Measurements from ENCODE around the gene CYREN. TPM values are rescaled to one million over a fixed set of nuclear protein-coding genes. Genes with fewer than 3 reads are reported as not detected.

The CYREN gene, protein sequence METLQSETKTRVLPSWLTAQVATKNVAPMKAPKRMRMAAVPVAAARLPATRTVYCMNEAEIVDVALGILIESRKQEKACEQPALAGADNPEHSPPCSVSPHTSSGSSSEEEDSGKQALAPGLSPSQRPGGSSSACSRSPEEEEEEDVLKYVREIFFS
- 25.1 and 32.4 TPM in 2 replicates for total RNA-seq

DNA sequence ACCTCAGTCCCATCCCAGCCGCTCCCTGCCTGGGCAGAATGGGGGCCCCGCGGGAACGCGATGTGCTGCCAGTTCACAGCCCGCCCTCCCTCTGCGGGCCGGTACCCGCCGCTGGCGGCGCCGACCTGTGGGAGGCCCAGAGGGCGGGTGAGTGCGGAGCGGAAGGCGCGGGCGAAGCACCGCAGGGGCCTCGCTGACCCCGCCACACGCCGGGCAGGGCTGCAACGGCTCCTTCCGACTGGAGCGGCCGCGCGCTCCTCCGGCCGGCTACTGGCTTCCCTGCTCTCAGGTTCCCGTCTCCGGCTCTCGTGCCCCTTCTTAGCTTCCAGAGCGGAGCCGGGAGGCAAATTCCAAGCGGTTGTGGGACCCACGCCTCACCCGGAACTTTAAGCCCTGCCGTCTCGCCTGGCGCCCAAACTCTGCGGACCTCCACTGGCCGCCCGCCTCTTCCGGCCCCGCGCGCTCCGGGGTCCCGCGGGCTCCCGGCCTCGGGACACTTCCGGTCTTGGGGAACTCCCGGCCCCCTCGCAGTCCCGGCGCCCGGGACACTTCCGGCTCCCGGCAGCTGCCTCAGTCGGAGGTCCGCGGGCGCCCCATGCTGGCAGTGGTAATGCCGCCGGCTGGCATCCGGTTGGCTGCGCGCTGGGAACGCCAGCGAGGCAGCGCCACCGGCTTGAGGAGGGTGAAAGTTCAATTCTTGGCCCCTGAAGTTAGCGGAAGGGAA, at the start of gene CYREN:
TSS of gene CYREN (minus strand) at position 434 of the 724 bp plus-strand sequence. CDS start 1,785 bp downstream, outside the sequence.

DNA sequence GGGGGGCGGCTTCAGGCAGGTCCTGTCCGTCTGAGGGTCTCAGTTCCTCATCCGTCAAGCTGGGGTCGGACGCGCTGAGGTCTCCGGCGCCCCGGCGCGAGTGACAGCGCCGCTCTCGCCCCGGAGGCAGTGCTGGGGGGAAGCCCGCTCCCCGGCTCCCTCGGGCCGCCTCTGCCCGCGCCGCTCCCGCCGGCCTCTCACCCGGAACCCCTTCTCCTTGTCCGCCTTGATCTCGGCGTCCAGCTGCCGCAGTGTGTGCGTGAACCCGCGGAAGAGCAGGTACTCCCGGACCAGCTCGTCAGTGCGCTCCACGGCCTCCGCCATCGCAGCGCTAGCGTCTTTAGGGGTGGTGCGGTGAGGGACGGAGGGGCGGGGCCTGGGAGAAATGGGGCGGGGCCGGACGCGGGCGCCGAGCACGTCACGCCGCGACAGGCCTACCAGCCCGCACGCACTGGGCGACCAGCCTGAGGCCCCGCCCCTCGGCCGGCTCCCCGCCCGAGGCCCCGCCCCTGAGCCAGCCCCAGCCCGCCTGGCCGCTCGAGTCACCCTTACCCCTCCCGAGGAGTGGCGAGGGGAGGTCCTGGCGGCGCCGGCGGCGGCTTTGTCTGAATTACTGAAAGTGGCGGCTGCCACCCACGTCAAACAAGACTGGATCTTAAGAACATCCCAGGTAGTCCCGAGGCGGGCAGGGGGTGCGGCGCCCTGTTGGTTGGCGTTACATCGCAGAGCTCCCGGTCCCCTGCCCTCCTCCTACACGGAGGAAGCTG, 40.9 kb upstream of the CYREN start, which contains the start of gene WDR91:
TSS of gene WDR91 (minus strand) at position 348 of the 767 bp plus-strand sequence. CDS start at position 324, 24 bp downstream.

DNA sequence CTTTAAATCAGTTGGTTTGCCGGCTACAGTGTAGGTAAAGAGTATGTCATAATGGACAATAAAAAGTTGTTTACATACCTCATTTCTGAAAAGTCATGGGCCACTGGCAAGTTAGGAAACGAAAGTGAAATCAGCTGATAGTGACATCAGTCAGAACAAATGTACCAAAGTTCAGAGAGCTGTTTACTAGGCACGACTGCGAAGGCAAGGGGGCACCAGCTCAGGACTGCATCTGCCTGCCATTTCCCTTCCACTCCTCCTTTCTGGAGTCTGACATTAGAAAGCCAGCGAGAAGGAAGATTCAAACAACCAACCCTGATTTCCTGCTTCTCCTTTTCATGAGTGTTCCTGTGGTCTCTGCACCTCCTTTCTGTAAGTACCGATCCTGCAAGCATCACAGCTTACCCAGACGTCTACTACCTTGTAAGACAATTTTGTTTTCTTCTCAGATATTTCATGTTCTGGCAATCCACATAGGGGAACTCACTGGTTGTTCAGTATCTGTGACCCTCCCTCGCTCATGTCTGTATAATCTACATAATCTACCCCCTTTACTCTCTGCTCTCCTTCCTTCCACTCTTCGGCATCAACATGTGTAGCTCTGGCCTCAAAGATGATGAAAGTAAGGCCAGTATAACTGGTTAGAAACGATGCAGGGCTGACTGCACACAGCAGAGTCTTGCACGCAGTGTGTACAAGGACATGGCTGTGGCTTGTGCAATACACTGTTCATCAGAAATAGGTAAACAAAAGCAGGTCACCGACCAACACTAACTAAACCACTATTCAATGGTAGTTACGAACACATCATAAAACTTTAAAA, 22.4 kb downstream of the CYREN start, which contains the start of gene TMEM140:
TSS of gene TMEM140 (plus strand) at position 174 of the 823 bp plus-strand sequence. CDS start 16,370 bp downstream, outside the sequence.

Other genes with a start within 250 kb of the CYREN start
- 1.1 and 7.0 TPM in 2 replicates for gene AGBL3, start 184.2 kb downstream of the CYREN start, total RNA-seq
- gene TMEM140, start 22.6 kb downstream of the CYREN start, total RNA-seq: 25.7 and 31.1 TPM in 2 replicates
- 4.4 and 7.2 TPM in 2 replicates for gene WDR91, start 40.8 kb upstream of the CYREN start, total RNA-seq
- gene STRA8, start 63.1 kb upstream of the CYREN start, total RNA-seq: not detected in 2 replicates